Measurements from ENCODE around the gene TTC13. TPM values are rescaled to one million over a fixed set of nuclear protein-coding genes. Genes with fewer than 3 reads are reported as not detected.

The TTC13 gene
- polyA plus RNA-seq, 1 experiment, result 10.6 TPM

- ChIA-PET CTCF (no interaction called here), POLR2A (no interaction called here)
- Histone ChIP-seq H3K4me3 (ENCODE audit: low read depth, low read length) (no peak overlapping the region), H3K9me3 (ENCODE audit: control insufficient read depth, insufficient read depth, low read length) (no peaks in the 10 kb centered on the region), H3K27me3 (ENCODE audit: control insufficient read depth, insufficient read depth, low read length) (no peaks in the 10 kb centered on the region), H3K27ac (ENCODE audit: low read depth, low read length) (no peak overlapping the region)
- no peak for DNase-seq (ENCODE audit: low read depth, low spot score)
- TF ChIP-seq CTCF (IDR thresholded peaks at IDR 0.05; ENCODE audit: low read depth, low read length), result no peak
Measured at GRCh38 chr1:230864441-230864840, 114.2 kb downstream of the TTC13 start.

GRCh38 chr1:230863449-230863848 is 115.2 kb downstream of the TTC13 start:
- ChIA-PET CTCF (no interaction called here), POLR2A (no interaction called here)
- no peak for TF ChIP-seq CTCF (IDR thresholded peaks at IDR 0.05; ENCODE audit: low read depth, low read length)
- Histone ChIP-seq H3K9me3 (ENCODE audit: control insufficient read depth, insufficient read depth, low read length) (no peaks in the 10 kb centered on the region), H3K4me3 (ENCODE audit: low read depth, low read length) (no peak overlapping the region), H3K27ac (ENCODE audit: low read depth, low read length) (no peak overlapping the region), H3K27me3 (ENCODE audit: control insufficient read depth, insufficient read depth, low read length) (peaks cover 2% of the 10 kb centered on the region)
- DNase-seq (ENCODE audit: low read depth, low spot score), result no peak

GRCh38 chr1:230861970-230862595 is 116.6 kb downstream of the TTC13 start:
- no peak for TF ChIP-seq CTCF (IDR thresholded peaks at IDR 0.05; ENCODE audit: low read depth, low read length)
- Histone ChIP-seq H3K27ac (ENCODE audit: low read depth, low read length) (no peak overlapping the region), H3K4me3 (ENCODE audit: low read depth, low read length) (no peak overlapping the region), H3K27me3 (ENCODE audit: control insufficient read depth, insufficient read depth, low read length) (peaks cover 2% of the 10 kb centered on the region), H3K9me3 (ENCODE audit: control insufficient read depth, insufficient read depth, low read length) (no peaks in the 10 kb centered on the region)
- ChIA-PET CTCF (interaction anchor here (1.3 kb wide), 1 partner anchor 349 kb away, joined by 3 read pairs; no protein-coding TSS in a partner anchor), POLR2A (no interaction called here)
- DNase-seq (ENCODE audit: low read depth, low spot score), result peak; percentile 73

- POLR2A ChIA-PET, result no interaction called here
- CTCF ChIA-PET, result interaction anchor here (1.3 kb wide), 1 partner anchor 350 kb away, joined by 3 read pairs; no protein-coding TSS in a partner anchor
- H3K27ac ChIP-seq (ENCODE audit: low read depth, low read length), result no peak overlapping the region
Measured at GRCh38 chr1:230861489-230861888, 117.2 kb downstream of the TTC13 start.

More at GRCh38 chr1:230861489-230861888, 117.2 kb downstream of the TTC13 start:
- Histone ChIP-seq H3K27me3 (ENCODE audit: control insufficient read depth, insufficient read depth, low read length) (peaks cover 2% of the 10 kb centered on the region), H3K9me3 (ENCODE audit: control insufficient read depth, insufficient read depth, low read length) (no peaks in the 10 kb centered on the region), H3K4me3 (ENCODE audit: low read depth, low read length) (no peak overlapping the region)
- TF ChIP-seq CTCF (IDR thresholded peaks at IDR 0.05; ENCODE audit: low read depth, low read length), result peak; percentile 20; the same call in 1 of the 2 replicates
- no peak for DNase-seq (ENCODE audit: low read depth, low spot score)

All from AG04450 (cell line).